Activated CD8-positive, alpha-beta memory T cell treated with anti-CD3 and anti-CD28 coated beads, Interleukin-2, amount 50 U/mL, for 1 hour (primary cell): Measurements from ENCODE around the gene ADAMTS14.

Source experiments
- DNase-seq: peaks from one replicate; pipeline ENCODE4 v3.0.0-alpha.2; 2020; ENCODE audit errors: extremely low read depth

Gene ADAMTS14

GRCh38 chr10:70729763-70730357 lies 57.6 kb downstream of the ADAMTS14 start:
- DNase-seq = no peak

GRCh38 chr10:70730955-70731354 lies 58.6 kb downstream of the ADAMTS14 start:
- DNase-seq = no peak

- no peak for DNase-seq
Observed at GRCh38 chr10:70732569-70732968, 60.3 kb downstream of the ADAMTS14 start.

- DNase-seq = no peak
Observed at GRCh38 chr10:70733051-70733450, 60.7 kb downstream of the ADAMTS14 start.

- no peak for DNase-seq
Observed at GRCh38 chr10:70735161-70735560, 62.9 kb downstream of the ADAMTS14 start.

GRCh38 chr10:70736525-70736924 lies 64.2 kb downstream of the ADAMTS14 start:
- DNase-seq = no peak

GRCh38 chr10:70737250-70737649 lies 64.9 kb downstream of the ADAMTS14 start:
- DNase-seq = no peak

- no peak for DNase-seq
Observed at GRCh38 chr10:70738006-70738760, 65.9 kb downstream of the ADAMTS14 start.

- no peak for DNase-seq
Observed at GRCh38 chr10:70738761-70739121, 66.4 kb downstream of the ADAMTS14 start.

GRCh38 chr10:70740406-70741288 lies 68.3 kb downstream of the ADAMTS14 start:
- DNase-seq = no peak

- no peak for DNase-seq
Observed at GRCh38 chr10:70742537-70743429, 70.5 kb downstream of the ADAMTS14 start.

GRCh38 chr10:70743430-70743788 lies 71.1 kb downstream of the ADAMTS14 start:
- DNase-seq = no peak

- no peak for DNase-seq
Observed at GRCh38 chr10:70743879-70744278, 71.6 kb downstream of the ADAMTS14 start.

- DNase-seq = no peak
Observed at GRCh38 chr10:70744617-70745143, 72.4 kb downstream of the ADAMTS14 start.

GRCh38 chr10:70745555-70745954 lies 73.2 kb downstream of the ADAMTS14 start:
- no peak for DNase-seq

- DNase-seq = no peak
Observed at GRCh38 chr10:70747192-70747965, 75.1 kb downstream of the ADAMTS14 start.

GRCh38 chr10:70748305-70748704 lies 76.0 kb downstream of the ADAMTS14 start:
- DNase-seq = no peak

GRCh38 chr10:70748801-70749573 lies 76.7 kb downstream of the ADAMTS14 start:
- DNase-seq = no peak

- DNase-seq = no peak
Observed at GRCh38 chr10:70749756-70750155, 77.5 kb downstream of the ADAMTS14 start.

- DNase-seq = no peak
Observed at GRCh38 chr10:70750156-70750703, 77.9 kb downstream of the ADAMTS14 start.
